SK-N-SH (cell line): ENCODE data around the gene KLHL42. TPM values are rescaled to one million over a fixed set of nuclear protein-coding genes. Genes with fewer than 3 reads are reported as not detected.
"Not testable (repeated sequence)": the region's sequence is repeated elsewhere in the genome, so short reads cannot be mapped to it uniquely, and the experiment has no call there.

Source experiments
- CTCF ChIA-PET: fragments of 300-600, 350-600 bp; formaldehyde crosslinking; extraction: SDS; loops from one replicate; lab custom pipeline; 2021; lab: Yijun Ruan, JAX
- POLR2A ChIA-PET: fragments of 350-600 bp; sonication (Branson Sonifier 250); formaldehyde crosslinking; extraction: SDS; loops from one replicate; lab custom pipeline; 2020; ENCODE audit warnings: antibody characterized with exemption, inconsistent platforms; lab: Yijun Ruan, JAX
- DNase-seq: peaks from one replicate; pipeline ENCODE4 v3.0.0; 2012
- H2AFZ ChIP-seq: fragments of 200-600 bp; sonication (generic); 2 replicates; pipeline ENCODE4 v1.8.1; 2016; ENCODE audit warnings: antibody characterized with exemption, mild to moderate bottlenecking, low read depth
- H3F3A ChIP-seq: fragments of 200-600 bp; sonication (generic); replicated peaks from 2 replicates; pipeline ENCODE3; 2016; ENCODE audit warnings: antibody characterized with exemption, mild to moderate bottlenecking; ENCODE audit not compliant: insufficient read depth
- H3K27ac ChIP-seq, 2 experiments: fragments of 200-500 bp in 1 of 2; fragments of 200-600 bp in 1 of 2; sonication (Bioruptor generic) in 1 of 2; sonication (generic), shearing (Covaris generic) in 1 of 2; 2 replicates each; pipeline versions ENCODE4 v1.5.1 to v1.6.1; 2014 to 2016; ENCODE audit warnings: low read depth in 2 of 2, inconsistent platforms in 1 of 2, low read length in 1 of 2, mild to moderate bottlenecking in 1 of 2, mixed read lengths in 1 of 2
- H3K27me3 ChIP-seq: fragments of 200-600 bp; sonication (generic), shearing (Covaris generic); 2 replicates; pipeline ENCODE4 v1.6.1; 2016; ENCODE audit warnings: mixed run types; ENCODE audit not compliant: insufficient read depth
- H3K36me3 ChIP-seq, 2 experiments: fragments of 200-500 bp in 1 of 2; fragments of 200-600 bp in 1 of 2; sonication (Bioruptor generic) in 1 of 2; sonication (generic) in 1 of 2; replicated peaks in 1 of 2; 2 replicates each; pipeline versions ENCODE3 to v1.5.1; 2014 to 2016; ENCODE audit warnings: low read length in 1 of 2, mild to moderate bottlenecking in 1 of 2; ENCODE audit not compliant: insufficient read depth in 2 of 2, control insufficient read depth in 1 of 2
- H3K4me1 ChIP-seq, 2 experiments: fragments of 200-500 bp in 1 of 2; fragments of 200-600 bp in 1 of 2; sonication (Bioruptor generic) in 1 of 2; sonication (generic), shearing (Covaris generic) in 1 of 2; 2 replicates each; pipeline versions ENCODE4 v1.5.1 to v1.6.1; 2014 to 2016; ENCODE audit warnings: low read depth in 1 of 2, low read length in 1 of 2, mixed run types in 1 of 2; ENCODE audit not compliant: insufficient read depth in 2 of 2, control insufficient read depth in 1 of 2
- H3K4me2 ChIP-seq: fragments of 200-600 bp; sonication (generic), shearing (Covaris generic); 2 replicates; pipeline ENCODE4 v1.6.1; 2017; ENCODE audit warnings: mixed run types
- H3K4me3 ChIP-seq, 2 experiments: fragments of 200-500 bp in 1 of 2; fragments of 200-600 bp in 1 of 2; sonication (Bioruptor generic) in 1 of 2; sonication (generic), shearing (Covaris generic) in 1 of 2; 2 replicates each; pipeline versions ENCODE4 v1.5.1 to v1.8.1; 2014 to 2016; ENCODE audit warnings: low read depth in 2 of 2, inconsistent platforms in 1 of 2, low read length in 1 of 2, mild to moderate bottlenecking in 1 of 2, mixed read lengths in 1 of 2, moderate library complexity in 1 of 2
- H3K79me2 ChIP-seq: fragments of 200-600 bp; sonication (generic); 2 replicates; pipeline ENCODE4 v1.8.1; 2017; ENCODE audit warnings: mild to moderate bottlenecking; ENCODE audit not compliant: insufficient read depth
- H3K9ac ChIP-seq: fragments of 200-600 bp; sonication (generic); 2 replicates; pipeline ENCODE4 v1.6.1; 2017; ENCODE audit warnings: mixed run types
- H3K9me2 ChIP-seq: fragments of 200-600 bp; sonication (generic); 2 replicates; pipeline ENCODE4 v1.6.1; 2017; ENCODE audit warnings: mixed run types
- H3K9me3 ChIP-seq: fragments of 200-600 bp; sonication (generic); 2 replicates; pipeline ENCODE4 v1.6.1; 2017; ENCODE audit warnings: mixed run types, mild to moderate bottlenecking, moderate library complexity
- H4K20me1 ChIP-seq: fragments of 200-600 bp; sonication (generic); 2 replicates; pipeline ENCODE4 v1.6.1; 2017; ENCODE audit warnings: mild to moderate bottlenecking, mixed run types; ENCODE audit not compliant: insufficient read depth
- EP300 ChIP-seq, 2 experiments: IDR thresholded peaks; 2 replicates each; pipeline versions ENCODE4 v1.4.0 to v1.6.1; 2012; ENCODE audit warnings: borderline replicate concordance in 1 of 2, low read depth in 1 of 2, low read length in 1 of 2
- EZH2phosphoT487 ChIP-seq: fragments of 200-600 bp; sonication (generic); IDR thresholded peaks from 2 replicates; pipeline ENCODE4 v1.6.1; 2017; ENCODE audit warnings: low read depth, mixed run types, mild to moderate bottlenecking, antibody characterized with exemption, moderate library complexity, borderline replicate concordance
- FOXJ3 ChIP-seq: sonication (generic); formaldehyde crosslinking; IDR thresholded peaks from 2 replicates; pipeline ENCODE4 v1.5.1; 2020; ENCODE audit warnings: mild to moderate bottlenecking, missing genetic modification reagents
- GATA2 ChIP-seq: sonication (generic); formaldehyde crosslinking; IDR thresholded peaks from 2 replicates; pipeline ENCODE4 v1.5.0; 2020; ENCODE audit warnings: mild to moderate bottlenecking, missing genetic modification reagents
- MXI1 ChIP-seq: IDR thresholded peaks from 2 replicates; pipeline ENCODE4 v1.6.1; 2012; ENCODE audit warnings: mild to moderate bottlenecking, low read depth, low read length, improper control_type of control experiment
- NFIC ChIP-seq: IDR thresholded peaks from 2 replicates; pipeline ENCODE4 v1.4.0; 2012; ENCODE audit warnings: borderline replicate concordance
- RAD21 ChIP-seq: IDR thresholded peaks from 2 replicates; pipeline ENCODE4 v1.6.1; 2012; ENCODE audit warnings: mild to moderate bottlenecking, low read length
- SIN3A ChIP-seq: IDR thresholded peaks from 2 replicates; pipeline ENCODE4 v1.6.1; 2012; ENCODE audit warnings: low read depth, mild to moderate bottlenecking, low read length, moderate library complexity, borderline replicate concordance
- TAF1 ChIP-seq: IDR thresholded peaks from 2 replicates; pipeline ENCODE4 v1.6.1; 2012; ENCODE audit warnings: low read depth, mild to moderate bottlenecking, low read length, moderate library complexity, borderline replicate concordance
- TCF12 ChIP-seq: IDR thresholded peaks from 2 replicates; pipeline ENCODE4 v1.4.0; 2012
- WGBS: methylation state at CpG from one replicate; pipeline ENCODE4 v1.1.6; 2017; ENCODE audit warnings: low lambda C conversion rate; 5-methylcytosine and 5-hydroxymethylcytosine counted together
- polyA plus RNA-seq, 3 experiments: library from polyadenylated mRNA; depleted of rRNA; stranded (reverse); fragments of >200 nt; gene quantifications; 2 replicates each; pipeline ENCODE4 v1.2.3, GENCODE V29; 2012
- TF ChIP-seq, protein P1 (sequence below): IDR thresholded peaks from 2 replicates; pipeline ENCODE4 v1.4.0; 2012; ENCODE audit warnings: low read depth, borderline replicate concordance

Gene KLHL42
- polyA plus RNA-seq, 1 of the 3 experiments (the other 2 are of a cell fraction) = 11.7 TPM

DNA sequence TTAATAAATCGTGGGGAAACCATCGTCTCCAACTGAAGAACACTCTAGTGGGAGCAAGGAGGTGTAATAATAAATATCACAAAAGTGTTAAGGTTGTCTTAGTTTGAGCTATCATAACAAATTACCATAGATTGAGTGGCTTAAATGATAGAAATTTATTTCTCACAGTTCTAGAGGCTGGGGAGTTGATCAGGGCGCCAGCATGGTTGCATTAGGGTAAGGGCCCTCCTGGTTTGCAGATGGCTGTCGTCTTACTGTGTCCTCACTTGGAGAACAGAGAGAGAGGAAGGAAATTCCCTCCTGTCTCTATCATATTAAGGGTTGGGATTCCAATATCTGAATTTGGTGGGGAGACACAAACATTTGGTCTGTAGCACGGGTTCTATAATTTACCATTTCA is 36.4 kb upstream of the KLHL42 start:
- H3K36me3 ChIP-seq = peaks cover 27 to 57% of the 10 kb centered on the region in 2 experiments
- no peaks in the 10 kb centered on the region for H4K20me1 ChIP-seq
- no peak overlapping the region for H3K4me2 ChIP-seq
- H3K9me2 ChIP-seq = no peaks in the 10 kb centered on the region
- 0 out of 4 replicates have a peak, but pooled peaks cover 0 to 9% of the 10 kb centered on the region in 2 experiments for H3K4me1 ChIP-seq
- no peak overlapping the region for H2AFZ ChIP-seq
- H3K4me3 ChIP-seq = no peak overlapping the region
- H3F3A ChIP-seq = no peaks in the 10 kb centered on the region
- no peak for TF ChIP-seq GATA2 (CRISPR knock-in tag)
- no peak for TF ChIP-seq SIN3A
- TF ChIP-seq EP300 (IDR thresholded peaks at IDR 0.05; ENCODE audit: borderline replicate concordance in 1 of 2, low read depth in 1 of 2, low read length in 1 of 2) = no peak
- no peak for TF ChIP-seq TAF1
- TF ChIP-seq, protein P1, sequence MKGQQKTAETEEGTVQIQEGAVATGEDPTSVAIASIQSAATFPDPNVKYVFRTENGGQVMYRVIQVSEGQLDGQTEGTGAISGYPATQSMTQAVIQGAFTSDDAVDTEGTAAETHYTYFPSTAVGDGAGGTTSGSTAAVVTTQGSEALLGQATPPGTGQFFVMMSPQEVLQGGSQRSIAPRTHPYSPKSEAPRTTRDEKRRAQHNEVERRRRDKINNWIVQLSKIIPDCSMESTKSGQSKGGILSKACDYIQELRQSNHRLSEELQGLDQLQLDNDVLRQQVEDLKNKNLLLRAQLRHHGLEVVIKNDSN = no peak
- no peak for TF ChIP-seq RAD21
- no peak for TF ChIP-seq TCF12
- DNase-seq = no peak
- H3K9me3 ChIP-seq = no peaks in the 10 kb centered on the region
- ChIA-PET CTCF (no interaction called here), POLR2A (no interaction called here)
- 95% methylated on average over 5 of the region's 5 CpGs for WGBS
- H3K27ac ChIP-seq = no peak overlapping the region
- H3K79me2 ChIP-seq = peaks cover 5% of the 10 kb centered on the region; the same call in 1 of the 2 replicates
- H3K9ac ChIP-seq = no peak overlapping the region
- no peaks in the 10 kb centered on the region for H3K27me3 ChIP-seq

GRCh38 chr12:27745734-27746133 is 34.3 kb upstream of the KLHL42 start:
- H3K27ac ChIP-seq, H3K9ac ChIP-seq, H3K4me2 ChIP-seq, H2AFZ ChIP-seq, H3K4me3 ChIP-seq, H3F3A ChIP-seq, H3K4me1 ChIP-seq, H4K20me1 ChIP-seq, H3K9me3 ChIP-seq, H3K27me3 ChIP-seq, POLR2A ChIA-PET, CTCF ChIA-PET, DNase-seq, H3K9me2 ChIP-seq: not testable (repeated sequence)
- WGBS = 100% methylated on average over 1 of the region's 1 CpG
- Histone ChIP-seq H3K36me3 (peaks cover 29 to 50% of the 10 kb centered on the region in 2 experiments), H3K79me2 (peaks cover 11% of the 10 kb centered on the region; the same call in 1 of the 2 replicates)

- TF ChIP-seq TAF1 (no peak), NFIC (no peak), EZH2phosphoT487 (no peak), FOXJ3 (no peak), MXI1 (no peak)
- no peaks in the 10 kb centered on the region for H4K20me1 ChIP-seq
- no peaks in the 10 kb centered on the region for H3F3A ChIP-seq
- 88% methylated on average over 3 of the region's 3 CpGs for WGBS
- H3K4me2 ChIP-seq = no peak overlapping the region
- ChIA-PET POLR2A (no interaction called here), CTCF (no interaction called here)
- H3K36me3 ChIP-seq = peaks cover 27 to 39% of the 10 kb centered on the region in 2 experiments
- H3K9me3 ChIP-seq = no peaks in the 10 kb centered on the region
- no peak for DNase-seq
- peaks cover 0 to 9% of the 10 kb centered on the region in 2 experiments; a peak in 1 of 4 replicates for H3K4me1 ChIP-seq
- H3K79me2 ChIP-seq = peaks cover 12% of the 10 kb centered on the region; the same call in 1 of the 2 replicates
- no peaks in the 10 kb centered on the region for H3K9me2 ChIP-seq
- no peak overlapping the region for H3K4me3 ChIP-seq
- no peak overlapping the region for H3K9ac ChIP-seq
- no peaks in the 10 kb centered on the region for H3K27me3 ChIP-seq
- H3K27ac ChIP-seq = no peak overlapping the region
- H2AFZ ChIP-seq = no peak overlapping the region
These were observed 32.8 kb upstream of the KLHL42 start for GRCh38 chr12:27747111-27747820.
